GM12878 (cell line): ENCODE data around the gene UTP25. TPM values are rescaled to one million over a fixed set of nuclear protein-coding genes. Genes with fewer than 3 reads are reported as not detected.

Experiments
- ATAC-seq: fragments of 200-7000 bp; cut with Tn5 transposase; 3 replicates; pipeline ENCODE4 v1.9.1; 2020; ENCODE audit warnings: mild to moderate bottlenecking, moderate library complexity
- BruUV-seq: library from RNA; stranded (reverse); fragments of 400-500 nt; replicated peaks from 2 replicates; lab custom pipeline; 2021; lab: Mats Ljungman, UMichigan
- CTCF ChIA-PET: fragments of 300-600 bp; sonication (Branson Sonifier 250); formaldehyde crosslinking; extraction: SDS; loops from one replicate; lab custom pipeline; 2021; ENCODE audit warnings: inconsistent platforms; lab: Yijun Ruan, JAX
- POLR2A ChIA-PET: fragments of 350-600 bp; formaldehyde crosslinking; extraction: SDS; loops from one replicate; lab custom pipeline; 2021; ENCODE audit warnings: inconsistent platforms; lab: Charles Lee
- RAD21 ChIA-PET: fragments of 300-600 bp; sonication (Branson Sonifier 250); formaldehyde crosslinking; loops from one replicate; lab custom pipeline; 2023; ENCODE audit warnings: antibody characterized with exemption; ENCODE audit not compliant: unreplicated experiment; lab: Charles Lee
- SMC1A ChIA-PET: fragments of 300-600 bp; sonication (Branson Sonifier 250); formaldehyde crosslinking; loops from one replicate; lab custom pipeline; 2023; ENCODE audit not compliant: unreplicated experiment, uncharacterized antibody; lab: Charles Lee
- DNase-seq: peaks from one replicate; pipeline ENCODE4 v3.0.0-alpha.2; 2011; ENCODE audit warnings: low read depth, low spot score
- FAIRE-seq: peaks from 3 replicates; lab custom pipeline; 2011; peaks lifted over from hg19 to GRCh38; lab: Jason Lieb, UNC
- H2AFZ ChIP-seq: 2 replicates; pipeline ENCODE4 v1.6.0; 2011; ENCODE audit warnings: low read depth, low read length, control low read depth; ENCODE audit not compliant: control insufficient read depth
- H3K27ac ChIP-seq: 2 replicates; pipeline ENCODE4 v1.5.1; 2011; ENCODE audit warnings: control low read depth; ENCODE audit not compliant: control insufficient read depth, insufficient read depth
- H3K27me3 ChIP-seq, 2 experiments: replicated peaks in 1 of 2; 2 replicates each; pipeline versions ENCODE4 v1.6.0 to v1.6.1; 2011; ENCODE audit warnings: low read length in 1 of 2; ENCODE audit not compliant: control insufficient read depth in 2 of 2, insufficient read depth in 2 of 2
- H3K36me3 ChIP-seq, 2 experiments: 2 replicates each; pipeline ENCODE4 v1.5.1; 2011; ENCODE audit warnings: low read length in 1 of 2; ENCODE audit not compliant: control insufficient read depth in 2 of 2, insufficient read depth in 2 of 2
- H3K4me1 ChIP-seq: 2 replicates; pipeline ENCODE4 v1.6.1; 2011; ENCODE audit warnings: mild to moderate bottlenecking, low read length, moderate library complexity, mixed read lengths; ENCODE audit not compliant: control insufficient read depth, insufficient read depth
- H3K4me2 ChIP-seq: 2 replicates; pipeline ENCODE4 v1.6.0; 2011; ENCODE audit warnings: control low read depth; ENCODE audit not compliant: control insufficient read depth, insufficient read depth
- H3K4me3 ChIP-seq: fragments of 200-600 bp; sonication (generic); 2 replicates; pipeline ENCODE4 v1.5.1; 2016
- H3K79me2 ChIP-seq: 2 replicates; pipeline ENCODE4 v1.6.0; 2011; ENCODE audit warnings: low read length; ENCODE audit not compliant: control insufficient read depth, insufficient read depth
- H3K9ac ChIP-seq: 2 replicates; pipeline ENCODE4 v1.8.0; 2011; ENCODE audit warnings: low read length, control low read depth, mixed read lengths; ENCODE audit not compliant: control insufficient read depth, insufficient read depth
- H3K9me3 ChIP-seq: replicated peaks from 3 replicates; pipeline ENCODE4 v1.5.1; 2011; ENCODE audit warnings: mild to moderate bottlenecking, low read length; ENCODE audit not compliant: control insufficient read depth, insufficient read depth
- H4K20me1 ChIP-seq: 2 replicates; pipeline ENCODE4 v1.6.0; 2011; ENCODE audit not compliant: control insufficient read depth, insufficient read depth
- BCL11A ChIP-seq: IDR thresholded peaks from 2 replicates; pipeline ENCODE4 v1.6.1; 2011; ENCODE audit warnings: low read depth, low read length
- BMI1 ChIP-seq: fragments of 450-650 bp; IDR thresholded peaks from 2 replicates; pipeline ENCODE4 v1.6.1; 2016; ENCODE audit warnings: mild to moderate bottlenecking, moderate library complexity, borderline replicate concordance
- CEBPZ ChIP-seq: fragments of 150-350 bp; IDR thresholded peaks from 2 replicates; pipeline ENCODE4 v1.6.1; 2016; ENCODE audit warnings: low read depth, low read length
- CREM ChIP-seq: IDR thresholded peaks from 2 replicates; pipeline ENCODE4 v1.6.1; 2014; ENCODE audit warnings: antibody characterized with exemption, low read depth
- DPF2 ChIP-seq: fragments of 450-650 bp; IDR thresholded peaks from 2 replicates; pipeline ENCODE4 v1.6.1; 2017; ENCODE audit warnings: mild to moderate bottlenecking
- E2F4 ChIP-seq: IDR thresholded peaks from 2 replicates; pipeline ENCODE4 v1.6.1; 2012; ENCODE audit warnings: low read depth, low read length, improper control_type of control experiment
- EP300 ChIP-seq, 2 experiments: fragments of 150-350 bp in 1 of 2; IDR thresholded peaks; 2 replicates each; pipeline ENCODE4 v1.6.1; 2011 to 2012; ENCODE audit warnings: low read depth in 2 of 2, low read length in 2 of 2, borderline replicate concordance in 1 of 2, improper control_type of control experiment in 1 of 2, inconsistent platforms in 1 of 2; ENCODE audit not compliant: control insufficient read depth in 1 of 2
- FOXK2 ChIP-seq: fragments of 450-650 bp; IDR thresholded peaks from 2 replicates; pipeline ENCODE4 v1.6.1; 2017; ENCODE audit warnings: mild to moderate bottlenecking, moderate library complexity
- RELB ChIP-seq: fragments of 450-650 bp; IDR thresholded peaks from 2 replicates; pipeline ENCODE4 v1.6.1; 2017; ENCODE audit warnings: low read depth, mild to moderate bottlenecking, moderate library complexity
- WGBS: methylation state at CpG from one replicate; pipeline ENCODE4 v1.1.6; 2016; ENCODE audit warnings: low lambda C conversion rate; ENCODE audit not compliant: insufficient replicate concordance, insufficient coverage; ENCODE audit errors: missing lambda C conversion rate; 5-methylcytosine and 5-hydroxymethylcytosine counted together
- in situ Hi-C: fragments of 300-500 bp; cut with MboI; formaldehyde crosslinking; loops from 9 replicates; pipeline ENCODE4 v1.14.3; 2018; ENCODE audit warnings: mixed read lengths
- intact Hi-C: fragments of 100-400 bp; cut with micrococcal nuclease; formaldehyde crosslinking; loops from one replicate; pipeline ENCODE4 v1.14.2; 2022; ENCODE audit not compliant: unreplicated experiment
- polyA plus RNA-seq, 11 experiments: library from polyadenylated mRNA; depleted of rRNA in 4 of 11; unstranded in 6 of 11; stranded (reverse) in 5 of 11; fragments of >200 nt; fragmentation: Nextera tagmentation in 4 of 11; fragmentation: Illumina TruSeq in 1 of 11; extraction: Ambion mirVana in 4 of 11; extraction: Trizol in 1 of 11; gene quantifications; 1 replicate in 1 of 11; 2 replicates in 10 of 11; pipeline versions ENCODE4 v1.2.1 to v1.2.3, GENCODE V29; 2011 to 2016; ENCODE audit warnings: inconsistent platforms in 2 of 11, missing spikeins in 2 of 11, low read depth in 1 of 11
- total RNA-seq, 4 experiments: library from RNA; depleted of rRNA in 3 of 4; stranded (reverse); fragments of >200 nt in 3 of 4; fragmentation: Illumina TruSeq in 1 of 4; extraction: Trizol in 1 of 4; gene quantifications; 2 replicates each; pipeline versions ENCODE4 v1.2.1 to v1.2.3, GENCODE V29; 2013 to 2021
- TF ChIP-seq, protein P1 (sequence below): IDR thresholded peaks from 2 replicates; pipeline ENCODE4 v1.6.1; 2011; ENCODE audit warnings: low read depth, low read length, improper control_type of control experiment, borderline replicate concordance

Gene UTP25
- total and polyA plus RNA-seq, 10 of the 15 experiments (the other 5 are each of a cell fraction or from before 2014, with no cell fraction given): 3.0 to 13.3 (median 8.5) TPM

DNA sequence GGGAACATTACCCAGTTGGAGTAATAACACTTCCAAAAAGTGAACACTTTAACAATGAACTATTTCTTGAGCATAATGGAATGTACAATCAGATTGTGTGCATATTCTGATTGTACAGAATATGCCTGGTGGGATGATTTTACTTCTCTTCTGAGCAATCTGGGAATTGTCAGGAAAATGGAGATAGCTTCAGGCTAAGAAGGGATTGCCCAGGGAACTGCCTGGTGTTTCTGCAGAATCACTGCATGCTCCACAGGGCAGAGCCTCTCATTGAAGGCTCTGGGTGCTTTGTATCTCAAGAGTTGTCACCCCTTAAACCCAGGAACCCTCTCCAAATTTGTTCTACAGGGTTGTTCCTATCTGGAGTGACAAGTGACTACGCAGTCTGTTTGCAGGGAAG lies 51.2 kb downstream of the UTP25 start:
- Histone ChIP-seq H3K9me3 (no peaks in the 10 kb centered on the region), H3K4me3 (no peak overlapping the region), H3K9ac (no peak overlapping the region), H3K4me2 (no peak overlapping the region), H4K20me1 (no peaks in the 10 kb centered on the region), H3K27ac (no peak overlapping the region), H2AFZ (no peak overlapping the region), H3K27me3 (no peaks in the 10 kb centered on the region; a peak in 1 of 4 replicates), H3K36me3 (no peaks in the 10 kb centered on the region), H3K4me1 (no peaks in the 10 kb centered on the region), H3K79me2 (no peaks in the 10 kb centered on the region)
- ChIA-PET SMC1A (no interaction called here), RAD21 (no interaction called here), CTCF (no interaction called here), POLR2A (no interaction called here)
- no peak for TF ChIP-seq RELB
- no peak for TF ChIP-seq BCL11A
- TF ChIP-seq E2F4: no peak
- TF ChIP-seq DPF2: no peak
- TF ChIP-seq BMI1: no peak
- TF ChIP-seq CREM: no peak
- no peak for TF ChIP-seq EP300 (IDR thresholded peaks at IDR 0.05; ENCODE audit: borderline replicate concordance in 1 of 2, control insufficient read depth in 1 of 2, low read depth in 2 of 2, low read length in 2 of 2)
- TF ChIP-seq, protein P1, sequence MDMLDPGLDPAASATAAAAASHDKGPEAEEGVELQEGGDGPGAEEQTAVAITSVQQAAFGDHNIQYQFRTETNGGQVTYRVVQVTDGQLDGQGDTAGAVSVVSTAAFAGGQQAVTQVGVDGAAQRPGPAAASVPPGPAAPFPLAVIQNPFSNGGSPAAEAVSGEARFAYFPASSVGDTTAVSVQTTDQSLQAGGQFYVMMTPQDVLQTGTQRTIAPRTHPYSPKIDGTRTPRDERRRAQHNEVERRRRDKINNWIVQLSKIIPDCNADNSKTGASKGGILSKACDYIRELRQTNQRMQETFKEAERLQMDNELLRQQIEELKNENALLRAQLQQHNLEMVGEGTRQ: no peak
- no peak for TF ChIP-seq CEBPZ
- no peak for TF ChIP-seq FOXK2
- 10% methylated on average over 1 of the region's 1 CpG for WGBS
- ATAC-seq: no peak
- no TSS peak for BruUV-seq
- DNase-seq: no peak
- no peak for FAIRE-seq
- in situ Hi-C loops (no loop called here), intact Hi-C loops (no loop called here)
